ENCODE results near the gene LRRC63. TPM values are rescaled to one million over a fixed set of nuclear protein-coding genes. Genes with fewer than 3 reads are reported as not detected.

LRRC63 gene
- total and polyA plus RNA-seq, 2 donors (not counting 3 experiments of a cell fraction or from before 2014, with no cell fraction given), result 0.04 TPM; not detected in 1

DNA sequence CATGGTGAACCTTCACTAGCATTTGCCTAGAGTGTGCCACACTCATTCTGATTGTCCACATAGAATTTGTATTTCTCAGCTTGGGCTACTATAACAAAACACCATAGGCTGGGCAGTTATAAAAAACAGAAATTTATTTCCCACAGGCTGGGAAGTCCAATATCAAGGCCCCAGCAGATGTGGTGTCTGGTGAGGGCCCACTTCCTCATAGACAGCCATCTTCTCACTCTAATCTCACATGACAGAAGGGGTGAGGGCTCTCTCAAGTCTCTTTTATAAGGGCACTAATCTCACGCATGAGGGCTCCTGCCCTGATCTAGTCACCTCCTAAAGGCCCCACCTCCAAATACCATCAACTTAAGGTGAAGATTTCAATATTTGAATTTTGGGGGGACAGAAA, 53.6 kb downstream of the LRRC63 start:
- Histone ChIP-seq H3K4me1 (ENCODE audit: control insufficient read depth, extremely low read depth, insufficient read depth, low read length) (no peaks in the 10 kb centered on the region), H3K4me2 (ENCODE audit: insufficient read depth, low read length) (no peak overlapping the region), H2AFZ (ENCODE audit: low read depth, low read length) (no peak overlapping the region), H3K36me3 (ENCODE audit: control insufficient read depth in 2 of 2, extremely low read depth in 1 of 2, insufficient read depth in 2 of 2, low read length in 2 of 2) (no peaks in the 10 kb centered on the region), H3K27ac (ENCODE audit: insufficient read depth, low read depth, low read length) (no peak overlapping the region), H4K20me1 (replicated peaks; ENCODE audit: control insufficient read depth, extremely low read depth, insufficient read depth, low read length) (no peaks in the 10 kb centered on the region), H3K9me3 (replicated peaks; ENCODE audit: control insufficient read depth, insufficient read depth, low read length) (no peaks in the 10 kb centered on the region), H3K4me3 (replicated peaks in 1 of 3; ENCODE audit: insufficient read depth in 1 of 3, low read depth in 1 of 3, low read length in 3 of 3) (no peak overlapping the region), H3K9me1 (replicated peaks; ENCODE audit: control insufficient read depth, extremely low read depth, insufficient read depth, low read length) (no peaks in the 10 kb centered on the region), H3K79me2 (ENCODE audit: control insufficient read depth, insufficient read depth, low read length) (no peaks in the 10 kb centered on the region), H3K27me3 (ENCODE audit: control insufficient read depth in 2 of 2, insufficient read depth in 2 of 2, low read length in 2 of 2) (peaks cover 0 to 5% of the 10 kb centered on the region in 2 experiments), H3K9ac (replicated peaks; ENCODE audit: extremely low read depth, insufficient read depth, low read length) (no peak overlapping the region)
- dilution Hi-C loops (cut with MboI; ENCODE audit: extremely low pct_ligation_motif_present, low sequenced_read_pairs), result no loop called here
- FAIRE-seq (no peak), DNase-seq (ENCODE audit: low read depth, low spot score) (no peak)
- CTCF ChIA-PET, result no interaction called here
- no TSS peak for BruUV-seq (replicated peaks)
- TF ChIP-seq, protein P1, sequence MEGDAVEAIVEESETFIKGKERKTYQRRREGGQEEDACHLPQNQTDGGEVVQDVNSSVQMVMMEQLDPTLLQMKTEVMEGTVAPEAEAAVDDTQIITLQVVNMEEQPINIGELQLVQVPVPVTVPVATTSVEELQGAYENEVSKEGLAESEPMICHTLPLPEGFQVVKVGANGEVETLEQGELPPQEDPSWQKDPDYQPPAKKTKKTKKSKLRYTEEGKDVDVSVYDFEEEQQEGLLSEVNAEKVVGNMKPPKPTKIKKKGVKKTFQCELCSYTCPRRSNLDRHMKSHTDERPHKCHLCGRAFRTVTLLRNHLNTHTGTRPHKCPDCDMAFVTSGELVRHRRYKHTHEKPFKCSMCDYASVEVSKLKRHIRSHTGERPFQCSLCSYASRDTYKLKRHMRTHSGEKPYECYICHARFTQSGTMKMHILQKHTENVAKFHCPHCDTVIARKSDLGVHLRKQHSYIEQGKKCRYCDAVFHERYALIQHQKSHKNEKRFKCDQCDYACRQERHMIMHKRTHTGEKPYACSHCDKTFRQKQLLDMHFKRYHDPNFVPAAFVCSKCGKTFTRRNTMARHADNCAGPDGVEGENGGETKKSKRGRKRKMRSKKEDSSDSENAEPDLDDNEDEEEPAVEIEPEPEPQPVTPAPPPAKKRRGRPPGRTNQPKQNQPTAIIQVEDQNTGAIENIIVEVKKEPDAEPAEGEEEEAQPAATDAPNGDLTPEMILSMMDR (IDR thresholded peaks at IDR 0.05; ENCODE audit: extremely low read depth in 1 of 2, insufficient read depth in 1 of 2, low read depth in 1 of 2, low read length in 2 of 2), result no peak
- TF ChIP-seq POLR2AphosphoS5 (IDR thresholded peaks at IDR 0.05; ENCODE audit: insufficient read depth, low read depth, low read length), result no peak
- no peak for TF ChIP-seq POLR2A (IDR thresholded peaks at IDR 0.05; ENCODE audit: low read depth, low read length)
- TF ChIP-seq MYC (IDR thresholded peaks at IDR 0.05; ENCODE audit: low read depth, low read length), result no peak
- TF ChIP-seq FOS (IDR thresholded peaks at IDR 0.05; ENCODE audit: borderline replicate concordance, insufficient read depth, low read length), result no peak
- no peak for TF ChIP-seq JUN (IDR thresholded peaks at IDR 0.05; ENCODE audit: borderline replicate concordance, insufficient read depth, insufficient read length, low read depth)
- TF ChIP-seq, protein P2, sequence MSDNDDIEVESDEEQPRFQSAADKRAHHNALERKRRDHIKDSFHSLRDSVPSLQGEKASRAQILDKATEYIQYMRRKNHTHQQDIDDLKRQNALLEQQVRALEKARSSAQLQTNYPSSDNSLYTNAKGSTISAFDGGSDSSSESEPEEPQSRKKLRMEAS (IDR thresholded peaks at IDR 0.05; ENCODE audit: insufficient read depth, insufficient read length), result no peak
- TF ChIP-seq EZH2 (IDR thresholded peaks at IDR 0.05; ENCODE audit: borderline replicate concordance, low read depth, low read length, severe bottlenecking), result no peak
- no peak for TF ChIP-seq GATA2 (IDR thresholded peaks at IDR 0.05; ENCODE audit: insufficient read depth, insufficient read length, low read depth, low read length)
- POLR2A ChIA-PET, result no interaction called here
- intact Hi-C loops (cut with micrococcal nuclease), result no loop called here
